ENCODE measurements around the gene C1D.

Gene C1D

GRCh38 chr2:68057658-68058396, 5.0 kb downstream of the C1D start:
- TF ChIP-seq CTCF (IDR thresholded peaks at IDR 0.05) = no peak
- no peak for TF ChIP-seq ZFX (IDR thresholded peaks at IDR 0.05; ENCODE audit: borderline replicate concordance)
- H3K27ac ChIP-seq = no peak overlapping the region

- TF ChIP-seq CTCF (IDR thresholded peaks at IDR 0.05) (no peak), ZFX (IDR thresholded peaks at IDR 0.05; ENCODE audit: borderline replicate concordance) (no peak)
- H3K27ac ChIP-seq = no peak overlapping the region
These were observed 9.9 kb downstream of the C1D start for GRCh38 chr2:68052717-68053422.

GRCh38 chr2:68050353-68050752, 12.5 kb downstream of the C1D start:
- H3K27ac ChIP-seq = no peak overlapping the region
- no peak for TF ChIP-seq CTCF (IDR thresholded peaks at IDR 0.05)
- no peak for TF ChIP-seq ZFX (IDR thresholded peaks at IDR 0.05; ENCODE audit: borderline replicate concordance)

DNA sequence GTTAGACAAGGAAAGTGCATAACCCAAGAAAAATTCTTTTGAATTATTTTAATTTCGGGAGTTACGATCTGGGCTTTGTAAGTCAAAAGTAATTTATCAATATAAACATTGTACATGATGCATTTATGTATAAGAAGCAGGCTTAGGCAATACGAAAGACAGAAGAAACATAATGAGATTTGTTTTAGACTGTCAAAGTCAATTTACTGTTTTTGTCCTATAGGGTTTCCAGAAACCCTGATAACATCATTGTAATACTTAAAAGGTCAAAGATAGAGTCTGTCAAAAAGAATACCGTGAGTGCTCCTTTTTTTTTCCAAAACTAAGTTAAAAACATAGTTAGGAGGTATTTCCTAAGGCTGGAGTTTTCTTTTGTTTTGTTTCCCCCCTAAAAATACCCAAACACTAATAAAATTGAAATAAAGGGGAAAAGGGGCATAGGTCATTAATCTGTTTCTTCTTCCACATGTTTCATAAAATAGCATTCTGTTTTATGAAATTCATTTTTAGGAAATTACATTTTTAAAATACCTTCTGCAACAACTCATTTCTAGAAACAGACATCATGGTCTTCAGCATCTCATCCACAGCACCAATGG, 16.1 kb downstream of the C1D start:
- H3K27ac ChIP-seq = no peak overlapping the region
- no peak for TF ChIP-seq CTCF (IDR thresholded peaks at IDR 0.05)
- no peak for TF ChIP-seq ZFX (IDR thresholded peaks at IDR 0.05; ENCODE audit: borderline replicate concordance)

- TF ChIP-seq CTCF (IDR thresholded peaks at IDR 0.05) (no peak), ZFX (IDR thresholded peaks at IDR 0.05; ENCODE audit: borderline replicate concordance) (no peak)
- H3K27ac ChIP-seq = no peak overlapping the region
These were observed 16.6 kb downstream of the C1D start for GRCh38 chr2:68046224-68046623.

GRCh38 chr2:68045342-68045741, 17.5 kb downstream of the C1D start:
- no peak for TF ChIP-seq CTCF (IDR thresholded peaks at IDR 0.05)
- no peak for TF ChIP-seq ZFX (IDR thresholded peaks at IDR 0.05; ENCODE audit: borderline replicate concordance)
- no peak overlapping the region for H3K27ac ChIP-seq

DNA sequence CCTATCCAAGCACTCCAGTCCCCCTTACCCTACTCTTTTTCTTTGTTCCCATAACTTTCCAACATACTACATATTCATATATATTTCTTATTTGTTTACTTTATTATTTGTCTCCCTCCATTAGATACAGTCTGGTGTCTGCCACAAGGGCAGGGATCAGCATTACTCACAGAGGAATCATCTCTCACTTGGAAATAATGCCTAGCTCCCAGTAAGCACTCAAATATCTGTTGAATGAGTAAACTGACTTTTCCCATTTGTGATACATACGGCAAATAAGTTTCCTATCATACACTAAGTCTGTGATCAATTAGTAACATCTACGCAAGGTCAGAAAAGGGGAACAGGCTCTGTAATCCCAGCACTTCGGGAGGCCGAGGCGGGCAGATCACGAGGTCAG, 18.7 kb downstream of the C1D start:
- TF ChIP-seq ZFX (IDR thresholded peaks at IDR 0.05; ENCODE audit: borderline replicate concordance) (no peak), CTCF (IDR thresholded peaks at IDR 0.05) (no peak)
- no peak overlapping the region for H3K27ac ChIP-seq

All from 22Rv1 (cell line).